A673 (cell line): ENCODE measurements around the gene ZC3H12D. TPM values are rescaled to one million over a fixed set of nuclear protein-coding genes. Genes with fewer than 3 reads are reported as not detected.
"Not testable (repeated sequence)": the region's sequence is repeated elsewhere in the genome, so short reads cannot be mapped to it uniquely, and the experiment has no call there.

ENCODE experiments used
- BruUV-seq: library from RNA; stranded (reverse); fragments of 400-500 nt; replicated peaks from 2 replicates; lab custom pipeline; 2021; lab: Mats Ljungman, UMichigan
- CTCF ChIA-PET: fragments of 300-600 bp; sonication (Branson Sonifier 250); formaldehyde crosslinking; loops from one replicate; lab custom pipeline; 2022; ENCODE audit warnings: antibody characterized with exemption; lab: Charles Lee
- POLR2A ChIA-PET: fragments of 300-600 bp; sonication (Branson Sonifier 250); formaldehyde crosslinking; loops from one replicate; lab custom pipeline; 2022; ENCODE audit warnings: antibody characterized with exemption; ENCODE audit not compliant: low non-redundant PET; lab: Charles Lee
- DNase-seq: peaks from one replicate; pipeline ENCODE4 v3.0.0-alpha.2; 2015; ENCODE audit warnings: low spot score
- H3K27ac ChIP-seq: fragments of 200-600 bp; sonication (generic); 2 replicates; pipeline ENCODE4 v1.5.1; 2016; ENCODE audit warnings: mixed run types, low read depth, mild to moderate bottlenecking, mixed read lengths, antibody characterized with exemption, low read length; ENCODE audit not compliant: poor library complexity, severe bottlenecking
- H3K27me3 ChIP-seq: fragments of 200-600 bp; sonication (generic); replicated peaks from 2 replicates; pipeline ENCODE4 v1.6.1; 2017; ENCODE audit warnings: mixed run types, low read depth, mild to moderate bottlenecking, mixed read lengths, antibody characterized with exemption, low read length; ENCODE audit not compliant: insufficient read depth, poor library complexity
- H3K36me3 ChIP-seq: fragments of 200-600 bp; sonication (generic); 2 replicates; pipeline ENCODE4 v1.6.1; 2016; ENCODE audit warnings: mixed run types, mild to moderate bottlenecking, mixed read lengths, antibody characterized with exemption, low read length; ENCODE audit not compliant: insufficient read depth, poor library complexity, severe bottlenecking
- H3K4me1 ChIP-seq: fragments of 200-600 bp; sonication (generic); 2 replicates; pipeline ENCODE4 v1.6.1; 2017; ENCODE audit warnings: mixed run types, mild to moderate bottlenecking, mixed read lengths, antibody characterized with exemption, low read length; ENCODE audit not compliant: insufficient read depth, poor library complexity, severe bottlenecking
- H3K4me3 ChIP-seq: fragments of 200-600 bp; sonication (generic); 2 replicates; pipeline ENCODE4 v1.5.1; 2016; ENCODE audit warnings: low read depth, mixed run types, mild to moderate bottlenecking, mixed read lengths, low read length; ENCODE audit not compliant: poor library complexity, severe bottlenecking
- H3K9me3 ChIP-seq: fragments of 200-600 bp; sonication (generic); 2 replicates; pipeline ENCODE4 v1.6.1; 2016; ENCODE audit warnings: mixed run types, low read depth, mild to moderate bottlenecking, mixed read lengths, antibody characterized with exemption, low read length; ENCODE audit not compliant: poor library complexity, severe bottlenecking
- CTCF ChIP-seq: fragments of 300-800, 200-600 bp; sonication (generic); conservative IDR thresholded peaks from 2 replicates; pipeline ENCODE4 v1.5.1; 2017; ENCODE audit warnings: low read depth, mild to moderate bottlenecking, antibody characterized with exemption, low read length, moderate library complexity, mixed read lengths
- EZH2 ChIP-seq: fragments of 200-600 bp; sonication (generic); IDR thresholded peaks from 2 replicates; pipeline ENCODE4 v1.6.1; 2017; ENCODE audit warnings: borderline replicate concordance, low read depth, mild to moderate bottlenecking, mixed read lengths, antibody characterized with exemption, low read length; ENCODE audit not compliant: poor library complexity, severe bottlenecking
- intact Hi-C: fragments of 100-400 bp; cut with micrococcal nuclease; formaldehyde crosslinking; loops from one replicate; pipeline ENCODE4 v1.10.0; 2022; ENCODE audit not compliant: unreplicated experiment
- total RNA-seq: library from RNA; stranded (reverse); gene quantifications from 2 replicates; pipeline ENCODE4 v1.2.3, GENCODE V29; 2021

ZC3H12D gene
- total RNA-seq, 1 experiment from 2014 or later: 0.30 TPM

GRCh38 chr6:149497365-149497764 lies 12.6 kb upstream of the ZC3H12D start:
- intact Hi-C loops: no loop called here
- BruUV-seq: no TSS peak
- H3K36me3 ChIP-seq: no peaks in the 10 kb centered on the region
- DNase-seq: no peak
- H3K27ac ChIP-seq: no peak overlapping the region
- POLR2A ChIA-PET: no interaction called here
- peaks cover 3% of the 10 kb centered on the region for H3K4me1 ChIP-seq
- no peak for TF ChIP-seq EZH2
- no peak for TF ChIP-seq CTCF
- H3K4me3 ChIP-seq: no peak overlapping the region
- CTCF ChIA-PET: no interaction called here
- H3K9me3 ChIP-seq: no peaks in the 10 kb centered on the region
- no peaks in the 10 kb centered on the region for H3K27me3 ChIP-seq

- H3K36me3 ChIP-seq, H3K4me1 ChIP-seq, CTCF ChIA-PET, H3K9me3 ChIP-seq, BruUV-seq, H3K4me3 ChIP-seq, POLR2A ChIA-PET, H3K27me3 ChIP-seq, DNase-seq, H3K27ac ChIP-seq, intact Hi-C loops: not testable (repeated sequence)
Observed at GRCh38 chr6:149496597-149496996, 11.8 kb upstream of the ZC3H12D start.

- CTCF ChIA-PET, H3K4me3 ChIP-seq, H3K4me1 ChIP-seq, H3K36me3 ChIP-seq, POLR2A ChIA-PET, DNase-seq, H3K9me3 ChIP-seq, H3K27me3 ChIP-seq, intact Hi-C loops, BruUV-seq, H3K27ac ChIP-seq: not testable (repeated sequence)
Observed at GRCh38 chr6:149495349-149496016, 10.7 kb upstream of the ZC3H12D start.

- POLR2A ChIA-PET, CTCF ChIA-PET, intact Hi-C loops: not testable (repeated sequence)
Observed at GRCh38 chr6:149494810-149495209, 10.0 kb upstream of the ZC3H12D start.

More at GRCh38 chr6:149494810-149495209, 10.0 kb upstream of the ZC3H12D start:
- not testable (repeated sequence) for BruUV-seq, DNase-seq, H3K4me1 ChIP-seq, H3K9me3 ChIP-seq, H3K27me3 ChIP-seq, H3K36me3 ChIP-seq, H3K4me3 ChIP-seq, H3K27ac ChIP-seq
